IMR-90 (cell line): ENCODE results near the gene SLC27A4.

Experiments used
- BHLHE40 ChIP-seq: fragments of 150-350 bp; IDR thresholded peaks from 2 replicates; pipeline ENCODE4 v1.6.1; 2016; ENCODE audit warnings: mild to moderate bottlenecking, low read depth, low read length
- CHD1 ChIP-seq: IDR thresholded peaks from 2 replicates; pipeline ENCODE4 v1.6.1; 2012; ENCODE audit warnings: low read depth, low read length, improper control_type of control experiment
- MXI1 ChIP-seq: IDR thresholded peaks from 2 replicates; pipeline ENCODE4 v1.6.1; 2012; ENCODE audit warnings: low read depth, mild to moderate bottlenecking, low read length, moderate library complexity, borderline replicate concordance
- NFE2L2 ChIP-seq: fragments of 150-350 bp; IDR thresholded peaks from 2 replicates; pipeline ENCODE4 v1.6.1; 2016; ENCODE audit warnings: low read depth, mild to moderate bottlenecking, low read length
- POLR2A ChIP-seq: IDR thresholded peaks from 2 replicates; pipeline ENCODE4 v1.6.1; 2012; ENCODE audit warnings: mild to moderate bottlenecking, low read depth, low read length
- RAD21 ChIP-seq: IDR thresholded peaks from 2 replicates; pipeline ENCODE4 v1.6.1; 2012; ENCODE audit warnings: low read length, improper control_type of control experiment
- RFX5 ChIP-seq: IDR thresholded peaks from 2 replicates; pipeline ENCODE4 v1.8.0; 2012; ENCODE audit warnings: low read depth, mild to moderate bottlenecking, low read length, moderate library complexity
- SMC3 ChIP-seq: fragments of 150-350 bp; IDR thresholded peaks from 2 replicates; pipeline ENCODE4 v1.6.1; 2016; ENCODE audit warnings: low read depth, mild to moderate bottlenecking, antibody characterized with exemption, low read length, moderate library complexity
- TF ChIP-seq, protein P1 (sequence below): conservative IDR thresholded peaks from 2 replicates; pipeline ENCODE4 v1.5.1; 2012; ENCODE audit warnings: mild to moderate bottlenecking, low read depth, low read length, improper control_type of control experiment
- TF ChIP-seq, protein P2 (sequence below): fragments of 150-350 bp; IDR thresholded peaks from 2 replicates; pipeline ENCODE4 v1.6.1; 2016; ENCODE audit warnings: low read depth, mild to moderate bottlenecking, low read length, moderate library complexity, borderline replicate concordance
- TF ChIP-seq, protein P3 (sequence below): fragments of 150-350 bp; IDR thresholded peaks from 2 replicates; pipeline ENCODE4 v1.6.1; 2017; ENCODE audit warnings: mild to moderate bottlenecking, antibody characterized with exemption, low read length, low read depth

GRCh38 chr9:128372188-128372641 is 31.9 kb downstream of the SLC27A4 start:
- TF ChIP-seq, protein P1, sequence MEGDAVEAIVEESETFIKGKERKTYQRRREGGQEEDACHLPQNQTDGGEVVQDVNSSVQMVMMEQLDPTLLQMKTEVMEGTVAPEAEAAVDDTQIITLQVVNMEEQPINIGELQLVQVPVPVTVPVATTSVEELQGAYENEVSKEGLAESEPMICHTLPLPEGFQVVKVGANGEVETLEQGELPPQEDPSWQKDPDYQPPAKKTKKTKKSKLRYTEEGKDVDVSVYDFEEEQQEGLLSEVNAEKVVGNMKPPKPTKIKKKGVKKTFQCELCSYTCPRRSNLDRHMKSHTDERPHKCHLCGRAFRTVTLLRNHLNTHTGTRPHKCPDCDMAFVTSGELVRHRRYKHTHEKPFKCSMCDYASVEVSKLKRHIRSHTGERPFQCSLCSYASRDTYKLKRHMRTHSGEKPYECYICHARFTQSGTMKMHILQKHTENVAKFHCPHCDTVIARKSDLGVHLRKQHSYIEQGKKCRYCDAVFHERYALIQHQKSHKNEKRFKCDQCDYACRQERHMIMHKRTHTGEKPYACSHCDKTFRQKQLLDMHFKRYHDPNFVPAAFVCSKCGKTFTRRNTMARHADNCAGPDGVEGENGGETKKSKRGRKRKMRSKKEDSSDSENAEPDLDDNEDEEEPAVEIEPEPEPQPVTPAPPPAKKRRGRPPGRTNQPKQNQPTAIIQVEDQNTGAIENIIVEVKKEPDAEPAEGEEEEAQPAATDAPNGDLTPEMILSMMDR = no peak
- TF ChIP-seq NFE2L2 = no peak
- TF ChIP-seq BHLHE40 = no peak
- no peak for TF ChIP-seq POLR2A
- TF ChIP-seq, protein P2, sequence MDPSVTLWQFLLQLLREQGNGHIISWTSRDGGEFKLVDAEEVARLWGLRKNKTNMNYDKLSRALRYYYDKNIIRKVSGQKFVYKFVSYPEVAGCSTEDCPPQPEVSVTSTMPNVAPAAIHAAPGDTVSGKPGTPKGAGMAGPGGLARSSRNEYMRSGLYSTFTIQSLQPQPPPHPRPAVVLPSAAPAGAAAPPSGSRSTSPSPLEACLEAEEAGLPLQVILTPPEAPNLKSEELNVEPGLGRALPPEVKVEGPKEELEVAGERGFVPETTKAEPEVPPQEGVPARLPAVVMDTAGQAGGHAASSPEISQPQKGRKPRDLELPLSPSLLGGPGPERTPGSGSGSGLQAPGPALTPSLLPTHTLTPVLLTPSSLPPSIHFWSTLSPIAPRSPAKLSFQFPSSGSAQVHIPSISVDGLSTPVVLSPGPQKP = no peak
- no peak for TF ChIP-seq SMC3
- TF ChIP-seq, protein P3, sequence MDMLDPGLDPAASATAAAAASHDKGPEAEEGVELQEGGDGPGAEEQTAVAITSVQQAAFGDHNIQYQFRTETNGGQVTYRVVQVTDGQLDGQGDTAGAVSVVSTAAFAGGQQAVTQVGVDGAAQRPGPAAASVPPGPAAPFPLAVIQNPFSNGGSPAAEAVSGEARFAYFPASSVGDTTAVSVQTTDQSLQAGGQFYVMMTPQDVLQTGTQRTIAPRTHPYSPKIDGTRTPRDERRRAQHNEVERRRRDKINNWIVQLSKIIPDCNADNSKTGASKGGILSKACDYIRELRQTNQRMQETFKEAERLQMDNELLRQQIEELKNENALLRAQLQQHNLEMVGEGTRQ = no peak
- TF ChIP-seq RFX5 = no peak
- no peak for TF ChIP-seq RAD21
- TF ChIP-seq CHD1 = no peak
- no peak for TF ChIP-seq MXI1
